IMR-90 (cell line): Measurements from ENCODE around the gene MFGE8.

Experiments
- TF ChIP-seq, protein P1 (sequence below): conservative IDR thresholded peaks from 2 replicates; pipeline ENCODE4 v1.5.1; 2012; ENCODE audit warnings: mild to moderate bottlenecking, low read depth, low read length, improper control_type of control experiment
- TF ChIP-seq, protein P2 (sequence below): fragments of 150-350 bp; IDR thresholded peaks from 2 replicates; pipeline ENCODE4 v1.6.1; 2017; ENCODE audit warnings: mild to moderate bottlenecking, antibody characterized with exemption, low read length, low read depth

DNA sequence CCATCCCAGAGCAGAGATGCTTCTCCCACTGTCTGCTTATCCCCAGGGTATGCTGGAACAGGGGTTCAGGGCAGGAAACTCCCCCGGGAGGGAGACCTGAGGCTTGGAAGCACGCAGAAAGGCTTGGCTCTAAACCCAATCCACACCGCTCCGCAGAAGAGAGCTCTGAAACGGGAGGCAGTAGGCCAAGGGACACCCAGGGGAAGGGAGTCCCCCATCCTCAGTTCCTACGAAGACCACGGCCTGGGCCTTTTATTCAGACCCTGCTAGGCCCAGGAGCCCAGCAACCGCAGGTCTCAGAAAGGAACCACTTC is 16.1 kb downstream of the MFGE8 start:
- TF ChIP-seq, protein P1, sequence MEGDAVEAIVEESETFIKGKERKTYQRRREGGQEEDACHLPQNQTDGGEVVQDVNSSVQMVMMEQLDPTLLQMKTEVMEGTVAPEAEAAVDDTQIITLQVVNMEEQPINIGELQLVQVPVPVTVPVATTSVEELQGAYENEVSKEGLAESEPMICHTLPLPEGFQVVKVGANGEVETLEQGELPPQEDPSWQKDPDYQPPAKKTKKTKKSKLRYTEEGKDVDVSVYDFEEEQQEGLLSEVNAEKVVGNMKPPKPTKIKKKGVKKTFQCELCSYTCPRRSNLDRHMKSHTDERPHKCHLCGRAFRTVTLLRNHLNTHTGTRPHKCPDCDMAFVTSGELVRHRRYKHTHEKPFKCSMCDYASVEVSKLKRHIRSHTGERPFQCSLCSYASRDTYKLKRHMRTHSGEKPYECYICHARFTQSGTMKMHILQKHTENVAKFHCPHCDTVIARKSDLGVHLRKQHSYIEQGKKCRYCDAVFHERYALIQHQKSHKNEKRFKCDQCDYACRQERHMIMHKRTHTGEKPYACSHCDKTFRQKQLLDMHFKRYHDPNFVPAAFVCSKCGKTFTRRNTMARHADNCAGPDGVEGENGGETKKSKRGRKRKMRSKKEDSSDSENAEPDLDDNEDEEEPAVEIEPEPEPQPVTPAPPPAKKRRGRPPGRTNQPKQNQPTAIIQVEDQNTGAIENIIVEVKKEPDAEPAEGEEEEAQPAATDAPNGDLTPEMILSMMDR, result no peak
- TF ChIP-seq, protein P2, sequence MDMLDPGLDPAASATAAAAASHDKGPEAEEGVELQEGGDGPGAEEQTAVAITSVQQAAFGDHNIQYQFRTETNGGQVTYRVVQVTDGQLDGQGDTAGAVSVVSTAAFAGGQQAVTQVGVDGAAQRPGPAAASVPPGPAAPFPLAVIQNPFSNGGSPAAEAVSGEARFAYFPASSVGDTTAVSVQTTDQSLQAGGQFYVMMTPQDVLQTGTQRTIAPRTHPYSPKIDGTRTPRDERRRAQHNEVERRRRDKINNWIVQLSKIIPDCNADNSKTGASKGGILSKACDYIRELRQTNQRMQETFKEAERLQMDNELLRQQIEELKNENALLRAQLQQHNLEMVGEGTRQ, result no peak
